Stomach (tissue), 9 donors: ENCODE results near the gene GADD45A. TPM values are rescaled to one million over a fixed set of nuclear protein-coding genes. Genes with fewer than 3 reads are reported as not detected.
"Not testable (repeated sequence)": the region's sequence is repeated elsewhere in the genome, so short reads cannot be mapped to it uniquely, and the experiment has no call there.

Experiments used
- DNase-seq, 2 donors: peaks; one replicate each; pipeline versions ENCODE4 v3.0.0 to v3.0.0-alpha.2; 2013 to 2019
- H3K27ac ChIP-seq, 5 donors: fragments of 200-600 bp in 4 of 5; sonication (generic) in 4 of 5; one replicate each; pipeline ENCODE4 v1.5.1; 2013 to 2019; ENCODE audit warnings: mild to moderate bottlenecking in 1 of 5, moderate library complexity in 1 of 5
- H3K27me3 ChIP-seq, 3 donors: fragments of 200-600 bp; sonication (generic); one replicate each; pipeline ENCODE4 v1.5.1; 2017 to 2019; ENCODE audit warnings: mixed run types in 1 of 3
- H3K36me3 ChIP-seq, 4 donors: fragments of 200-600 bp; sonication (generic); 1 replicate in 3 of 4; 2 replicates in 1 of 4; pipeline ENCODE4 v1.5.1; 2016 to 2019
- H3K4me1 ChIP-seq, 4 donors: fragments of 200-600 bp; sonication (generic); one replicate each; pipeline ENCODE4 v1.5.1; 2016 to 2019
- H3K4me3 ChIP-seq, 4 donors: fragments of 200-600 bp; sonication (generic) in 3 of 4; one replicate each; pipeline ENCODE4 v1.5.1; 2016 to 2019; ENCODE audit warnings: mild to moderate bottlenecking in 1 of 4
- H3K9me3 ChIP-seq, 4 donors: fragments of 200-600 bp; sonication (generic); one replicate each; pipeline ENCODE4 v1.5.1; 2016 to 2019
- EP300 ChIP-seq: sonication (generic); formaldehyde crosslinking; IDR thresholded peaks from one replicate; pipeline ENCODE4 v1.6.1; 2017; ENCODE audit warnings: antibody characterized with exemption
- POLR2A ChIP-seq, 4 donors: fragments of 450-650 bp; IDR thresholded peaks; one replicate each; pipeline ENCODE4 v1.6.1; 2016; ENCODE audit warnings: antibody characterized with exemption in 4 of 4, control low read depth in 2 of 4, mild to moderate bottlenecking in 1 of 4, moderate library complexity in 1 of 4
- POLR2AphosphoS5 ChIP-seq, 3 donors: sonication (generic); formaldehyde crosslinking; IDR thresholded peaks; one replicate each; pipeline ENCODE4 v1.6.1; 2016; ENCODE audit warnings: antibody characterized with exemption in 3 of 3
- WGBS, 5 donors: extraction: QIAGEN DNeasy Blood & Tissue Kit in 3 of 5; methylation state at CpG; one replicate each; pipeline versions ENCODE4 v1.1.5 to v1.1.7; 2013 to 2018; 5-methylcytosine and 5-hydroxymethylcytosine counted together
- intact Hi-C: fragments of 100-400 bp; cut with DNase I; formaldehyde crosslinking; loops from one replicate; pipeline ENCODE4 v1.15.1; 2023; ENCODE audit warnings: low total_unique reads
- polyA plus RNA-seq, 3 donors: library from polyadenylated mRNA; stranded (reverse); fragments of 200-250 nt; gene quantifications; one replicate each; pipeline ENCODE4 v1.2.3, GENCODE V29; 2013
- total RNA-seq, 5 donors: library from RNA; depleted of rRNA; stranded (reverse); fragments of >200 nt; gene quantifications; one replicate each; pipeline versions ENCODE4 v1.1.0 to v1.2.3, GENCODE V29; 2014 to 2016
- TF ChIP-seq, protein P1 (sequence below), 7 experiments: fragments of 450-650 bp in 4 of 7; fragments of 200-600 bp in 3 of 7; sonication (generic) in 3 of 7; IDR thresholded peaks; one replicate each; pipeline ENCODE4 v1.5.1; 2016 to 2019; ENCODE audit warnings: antibody characterized with exemption in 7 of 7, control low read depth in 2 of 7, mild to moderate bottlenecking in 1 of 7
- donor health status: healthy with polysubstance abuse.
- donor health status: Bipolar disorder and iron deficiency.
- donor health status: healthy.

The GADD45A gene
- total and polyA plus RNA-seq, 8 donors, result 4.7 to 84.8 (median 38.4) TPM

DNA sequence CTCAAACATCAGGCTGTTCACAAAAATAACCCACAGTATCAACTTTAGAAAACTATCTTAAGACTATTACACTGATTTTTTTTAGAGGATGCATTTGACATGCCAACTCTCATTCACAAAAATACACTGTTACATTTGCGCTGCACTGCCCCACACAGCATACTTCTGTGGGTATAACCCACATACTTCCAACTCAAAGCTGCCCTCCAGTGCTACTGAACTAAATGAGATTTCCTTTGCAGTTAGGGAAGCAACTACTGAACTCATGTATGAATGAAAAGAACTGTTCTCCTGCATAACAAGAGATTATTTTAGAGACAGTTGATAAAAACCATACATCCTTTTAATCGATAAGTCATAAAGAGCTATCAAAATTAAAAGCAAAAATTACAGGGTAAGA is 25.8 kb upstream of the GADD45A start:
- 74 to 92% (median 88%) methylated on average over 2 of the region's 2 CpGs for WGBS, 5 donors
- intact Hi-C loops, result no loop called here
- TF ChIP-seq POLR2A (IDR thresholded peaks at IDR 0.05) (no peak), POLR2AphosphoS5 (IDR thresholded peaks at IDR 0.05) (no peak), EP300 (no peak)
- TF ChIP-seq, protein P1, sequence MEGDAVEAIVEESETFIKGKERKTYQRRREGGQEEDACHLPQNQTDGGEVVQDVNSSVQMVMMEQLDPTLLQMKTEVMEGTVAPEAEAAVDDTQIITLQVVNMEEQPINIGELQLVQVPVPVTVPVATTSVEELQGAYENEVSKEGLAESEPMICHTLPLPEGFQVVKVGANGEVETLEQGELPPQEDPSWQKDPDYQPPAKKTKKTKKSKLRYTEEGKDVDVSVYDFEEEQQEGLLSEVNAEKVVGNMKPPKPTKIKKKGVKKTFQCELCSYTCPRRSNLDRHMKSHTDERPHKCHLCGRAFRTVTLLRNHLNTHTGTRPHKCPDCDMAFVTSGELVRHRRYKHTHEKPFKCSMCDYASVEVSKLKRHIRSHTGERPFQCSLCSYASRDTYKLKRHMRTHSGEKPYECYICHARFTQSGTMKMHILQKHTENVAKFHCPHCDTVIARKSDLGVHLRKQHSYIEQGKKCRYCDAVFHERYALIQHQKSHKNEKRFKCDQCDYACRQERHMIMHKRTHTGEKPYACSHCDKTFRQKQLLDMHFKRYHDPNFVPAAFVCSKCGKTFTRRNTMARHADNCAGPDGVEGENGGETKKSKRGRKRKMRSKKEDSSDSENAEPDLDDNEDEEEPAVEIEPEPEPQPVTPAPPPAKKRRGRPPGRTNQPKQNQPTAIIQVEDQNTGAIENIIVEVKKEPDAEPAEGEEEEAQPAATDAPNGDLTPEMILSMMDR (IDR thresholded peaks at IDR 0.05), result no peak
- Histone ChIP-seq H3K4me3 (no peak overlapping the region), H3K27ac (no peak overlapping the region), H3K9me3 (no peaks in the 10 kb centered on the region), H3K4me1 (no peaks in the 10 kb centered on the region), H3K36me3 (no peaks in the 10 kb centered on the region), H3K27me3 (no peaks in the 10 kb centered on the region)
- no peak for DNase-seq

DNA sequence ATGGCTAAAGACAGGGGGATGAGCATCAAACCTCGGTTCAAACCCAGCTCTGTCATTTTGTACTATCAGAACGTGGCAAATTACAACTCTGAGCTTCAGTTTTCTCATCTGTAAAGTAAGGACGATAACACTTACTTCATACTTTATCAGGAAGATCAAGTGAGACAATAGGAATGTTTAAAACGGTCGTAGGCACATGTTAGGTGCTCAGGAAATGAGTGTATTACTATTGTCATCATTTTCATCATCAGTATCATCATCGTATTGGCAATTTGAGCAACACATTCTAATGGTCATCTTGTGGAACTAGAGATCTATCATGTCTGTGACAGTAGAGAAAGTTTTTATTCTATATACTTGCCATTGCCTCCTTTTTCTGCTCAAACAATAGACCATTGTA is 22.1 kb upstream of the GADD45A start:
- Histone ChIP-seq H3K36me3 (no peaks in the 10 kb centered on the region), H3K27me3 (no peaks in the 10 kb centered on the region), H3K4me3 (no peak overlapping the region), H3K27ac (no peak overlapping the region), H3K9me3 (no peaks in the 10 kb centered on the region), H3K4me1 (no peaks in the 10 kb centered on the region)
- intact Hi-C loops, result no loop called here
- no peak for TF ChIP-seq POLR2AphosphoS5 (IDR thresholded peaks at IDR 0.05)
- TF ChIP-seq, protein P1 (IDR thresholded peaks at IDR 0.05), result no peak
- TF ChIP-seq POLR2A (IDR thresholded peaks at IDR 0.05), result no peak
- no peak for TF ChIP-seq EP300
- 64 to 78% (median 73%) methylated on average over 6 of the region's 6 CpGs for WGBS, 5 donors
- no peak for DNase-seq

DNA sequence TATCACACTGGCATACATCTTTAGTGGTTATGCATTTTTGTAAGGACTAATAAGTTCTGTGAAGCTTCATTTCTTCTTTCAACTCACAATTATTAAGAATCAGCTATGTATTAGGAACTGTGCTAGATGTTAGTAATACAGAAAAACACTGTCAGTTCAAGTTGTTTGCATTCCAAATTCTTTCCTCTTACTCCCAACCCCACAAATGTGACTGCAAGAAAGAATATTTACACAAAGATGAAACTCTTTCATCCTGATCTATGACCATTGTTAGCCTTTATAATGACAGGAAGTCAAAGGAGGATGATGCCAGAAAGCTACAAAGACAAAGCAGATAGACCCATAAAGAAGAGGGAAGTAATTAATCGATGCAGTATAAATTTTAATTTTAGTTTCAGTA is 21.0 kb upstream of the GADD45A start:
- intact Hi-C loops, result no loop called here
- no peak for DNase-seq
- TF ChIP-seq EP300, result no peak
- TF ChIP-seq, protein P1 (IDR thresholded peaks at IDR 0.05), result no peak
- TF ChIP-seq POLR2A (IDR thresholded peaks at IDR 0.05), result no peak
- no peak for TF ChIP-seq POLR2AphosphoS5 (IDR thresholded peaks at IDR 0.05)
- no peak overlapping the region for H3K4me3 ChIP-seq
- H3K9me3 ChIP-seq, result no peaks in the 10 kb centered on the region
- no peak overlapping the region for H3K27ac ChIP-seq
- WGBS, 5 donors, result 57 to 74% (median 71%) methylated on average over 1 of the region's 1 CpG
- no peaks in the 10 kb centered on the region for H3K4me1 ChIP-seq
- no peaks in the 10 kb centered on the region for H3K36me3 ChIP-seq
- H3K27me3 ChIP-seq, result no peaks in the 10 kb centered on the region

DNA sequence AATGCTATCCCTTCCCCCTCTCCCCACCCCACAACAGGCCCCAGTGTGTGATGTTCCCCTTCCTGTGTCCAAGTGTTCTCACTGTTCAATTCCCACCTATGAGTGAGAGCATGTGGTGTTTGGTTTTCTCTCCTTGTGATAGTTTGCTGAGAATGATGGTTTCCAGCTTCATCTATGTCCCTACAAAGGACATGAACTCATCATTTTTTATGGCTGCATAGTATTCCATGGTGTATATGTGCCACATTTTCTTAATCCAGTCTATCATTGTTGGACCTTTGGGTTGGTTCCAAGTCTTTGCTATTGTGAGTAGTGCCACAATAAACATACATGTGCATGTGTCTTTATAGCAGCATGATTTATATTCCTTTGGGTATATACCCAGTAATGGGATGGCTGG is 19.7 kb upstream of the GADD45A start:
- DNase-seq, intact Hi-C loops: not testable (repeated sequence)

DNA sequence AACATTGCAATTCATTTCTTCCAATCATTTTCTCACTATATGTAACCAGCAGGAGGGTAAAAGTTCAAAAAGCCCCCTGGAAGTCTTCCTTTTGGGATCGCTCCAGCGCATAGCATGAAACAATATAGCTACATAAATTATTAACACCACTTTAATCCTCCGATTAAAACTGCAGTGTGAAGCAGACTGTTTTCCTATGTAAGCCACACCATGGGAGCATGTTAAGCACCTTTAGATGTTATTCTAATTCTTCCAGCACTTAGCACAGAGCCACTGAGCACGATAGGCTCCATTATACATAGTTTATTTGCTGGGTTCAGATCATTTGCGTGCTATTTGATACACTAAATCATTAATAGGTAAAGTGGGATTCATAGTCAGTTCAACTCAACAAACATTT is 18.4 kb upstream of the GADD45A start:
- H3K4me1 ChIP-seq, result no peaks in the 10 kb centered on the region
- H3K27me3 ChIP-seq, result no peaks in the 10 kb centered on the region
- intact Hi-C loops, result no loop called here
- H3K9me3 ChIP-seq, result no peaks in the 10 kb centered on the region
- no peak for DNase-seq
- 86 to 95% (median 93%) methylated on average over 5 of the region's 5 CpGs for WGBS, 5 donors
- TF ChIP-seq POLR2AphosphoS5 (IDR thresholded peaks at IDR 0.05), result no peak
- TF ChIP-seq EP300, result no peak
- TF ChIP-seq POLR2A (IDR thresholded peaks at IDR 0.05), result no peak
- TF ChIP-seq, protein P1 (IDR thresholded peaks at IDR 0.05), result no peak
- H3K27ac ChIP-seq, result no peak overlapping the region
- no peak overlapping the region for H3K4me3 ChIP-seq
- H3K36me3 ChIP-seq, result no peaks in the 10 kb centered on the region

More for the DNA sequence above, 19.7 kb upstream of the GADD45A start:
- H3K9me3 ChIP-seq, H3K27me3 ChIP-seq, H3K36me3 ChIP-seq, H3K4me3 ChIP-seq, H3K4me1 ChIP-seq, H3K27ac ChIP-seq: not testable (repeated sequence)
